Measurements from ENCODE around the gene ZZZ3. TPM values are rescaled to one million over a fixed set of nuclear protein-coding genes. Genes with fewer than 3 reads are reported as not detected.
A peak's percentile ranks its signal among the peaks of the same experiment; 100 is the strongest.
"Not testable (repeated sequence)": the region's sequence is repeated elsewhere in the genome, so short reads cannot be mapped to it uniquely, and the experiment has no call there.

Gene ZZZ3
- total RNA-seq, 1 experiment from 2014 or later: 48.4 TPM

- H3K79me2 ChIP-seq (ENCODE audit: low read depth): no peaks in the 10 kb centered on the region
- intact Hi-C loops (cut with micrococcal nuclease; ENCODE audit: unreplicated experiment): no loop called here
- CTCF ChIA-PET: no interaction called here
- H3F3A ChIP-seq (ENCODE audit: insufficient read depth, low read depth): no peaks in the 10 kb centered on the region
- H3K4me2 ChIP-seq: no peak overlapping the region
- no peak overlapping the region for H3K4me3 ChIP-seq
- DNase-seq: no peak
- no peaks in the 10 kb centered on the region for H3K27me3 ChIP-seq (ENCODE audit: insufficient read depth, low read depth)
- TF ChIP-seq EZH2 (IDR thresholded peaks at IDR 0.05; ENCODE audit: low read depth) (no peak), CTCF (conservative IDR thresholded peaks at IDR 0.05) (no peak)
- H3K27ac ChIP-seq: no peak overlapping the region
- H3K36me3 ChIP-seq (ENCODE audit: low read depth): peaks cover 24% of the 10 kb centered on the region
- H2AFZ ChIP-seq: no peak overlapping the region
- H3K9me2 ChIP-seq (ENCODE audit: insufficient read depth): no peaks in the 10 kb centered on the region
- BruUV-seq (replicated peaks): no TSS peak
- H3K4me1 ChIP-seq (replicated peaks; ENCODE audit: insufficient read depth): no peaks in the 10 kb centered on the region
- POLR2A ChIA-PET (ENCODE audit: unreplicated experiment): no interaction called here
- no peaks in the 10 kb centered on the region for H4K20me1 ChIP-seq (ENCODE audit: insufficient read depth)
- no peaks in the 10 kb centered on the region for H3K9me3 ChIP-seq (ENCODE audit: insufficient read depth, low read depth)
Observed at GRCh38 chr1:77706321-77706720, 23.9 kb upstream of the ZZZ3 start.

GRCh38 chr1:77704736-77705135 lies 22.3 kb upstream of the ZZZ3 start:
- Histone ChIP-seq H3K27me3 (ENCODE audit: insufficient read depth, low read depth) (no peaks in the 10 kb centered on the region), H3K79me2 (ENCODE audit: low read depth) (no peaks in the 10 kb centered on the region), H3K9me3 (ENCODE audit: insufficient read depth, low read depth) (no peaks in the 10 kb centered on the region), H3K4me3 (no peak overlapping the region), H3K36me3 (ENCODE audit: low read depth) (peaks cover 17% of the 10 kb centered on the region; the same call in 1 of the 2 replicates), H3K9me2 (ENCODE audit: insufficient read depth) (no peaks in the 10 kb centered on the region), H3K4me2 (no peak overlapping the region), H3K4me1 (replicated peaks; ENCODE audit: insufficient read depth) (no peaks in the 10 kb centered on the region), H4K20me1 (ENCODE audit: insufficient read depth) (no peaks in the 10 kb centered on the region), H3K27ac (no peak overlapping the region), H3F3A (ENCODE audit: insufficient read depth, low read depth) (no peaks in the 10 kb centered on the region), H2AFZ (no peak overlapping the region)
- DNase-seq: no peak
- ChIA-PET CTCF (no interaction called here), POLR2A (ENCODE audit: unreplicated experiment) (no interaction called here)
- intact Hi-C loops (cut with micrococcal nuclease; ENCODE audit: unreplicated experiment): no loop called here
- TF ChIP-seq CTCF (conservative IDR thresholded peaks at IDR 0.05): no peak
- TF ChIP-seq EZH2 (IDR thresholded peaks at IDR 0.05; ENCODE audit: low read depth): no peak
- BruUV-seq (replicated peaks): no TSS peak

GRCh38 chr1:77699673-77700072 lies 17.2 kb upstream of the ZZZ3 start:
- H3K9me3 ChIP-seq (ENCODE audit: insufficient read depth, low read depth); CTCF ChIA-PET; DNase-seq; H4K20me1 ChIP-seq (ENCODE audit: insufficient read depth); POLR2A ChIA-PET (ENCODE audit: unreplicated experiment); H3K79me2 ChIP-seq (ENCODE audit: low read depth); H2AFZ ChIP-seq; H3K4me3 ChIP-seq; H3K27me3 ChIP-seq (ENCODE audit: insufficient read depth, low read depth); H3F3A ChIP-seq (ENCODE audit: insufficient read depth, low read depth); BruUV-seq (replicated peaks); intact Hi-C loops (cut with micrococcal nuclease; ENCODE audit: unreplicated experiment); H3K4me1 ChIP-seq (replicated peaks; ENCODE audit: insufficient read depth); H3K4me2 ChIP-seq; H3K27ac ChIP-seq; H3K9me2 ChIP-seq (ENCODE audit: insufficient read depth): not testable (repeated sequence)
- H3K36me3 ChIP-seq (ENCODE audit: low read depth): peaks cover 15% of the 10 kb centered on the region

- no peaks in the 10 kb centered on the region for H4K20me1 ChIP-seq (ENCODE audit: insufficient read depth)
- no peaks in the 10 kb centered on the region for H3K9me2 ChIP-seq (ENCODE audit: insufficient read depth)
- peaks cover 15% of the 10 kb centered on the region for H3K36me3 ChIP-seq (ENCODE audit: low read depth)
- H3K27me3 ChIP-seq (ENCODE audit: insufficient read depth, low read depth): no peaks in the 10 kb centered on the region
- no TSS peak for BruUV-seq (replicated peaks)
- no peaks in the 10 kb centered on the region; the same call in 1 of the 2 replicates for H3F3A ChIP-seq (ENCODE audit: insufficient read depth, low read depth)
- TF ChIP-seq CTCF (conservative IDR thresholded peaks at IDR 0.05) (no peak), EZH2 (IDR thresholded peaks at IDR 0.05; ENCODE audit: low read depth) (no peak)
- CTCF ChIA-PET: no interaction called here
- H3K4me3 ChIP-seq: no peak overlapping the region
- intact Hi-C loops (cut with micrococcal nuclease; ENCODE audit: unreplicated experiment): no loop called here
- H3K4me2 ChIP-seq: no peak overlapping the region
- no peak overlapping the region for H2AFZ ChIP-seq
- POLR2A ChIA-PET (ENCODE audit: unreplicated experiment): no interaction called here
- no peaks in the 10 kb centered on the region for H3K9me3 ChIP-seq (ENCODE audit: insufficient read depth, low read depth)
- no peak for DNase-seq
- 0 out of 2 replicates have a peak overlapping the region, but pooled peaks have one; percentile 13 for H3K27ac ChIP-seq
- H3K4me1 ChIP-seq (replicated peaks; ENCODE audit: insufficient read depth): no peaks in the 10 kb centered on the region
- H3K79me2 ChIP-seq (ENCODE audit: low read depth): no peaks in the 10 kb centered on the region
Observed at GRCh38 chr1:77697441-77697840, 15.0 kb upstream of the ZZZ3 start.
